Measurements from ENCODE around the gene RSBN1.
"Not testable (repeated sequence)": the region's sequence is repeated elsewhere in the genome, so short reads cannot be mapped to it uniquely, and the experiment has no call there.

The RSBN1 gene

DNA sequence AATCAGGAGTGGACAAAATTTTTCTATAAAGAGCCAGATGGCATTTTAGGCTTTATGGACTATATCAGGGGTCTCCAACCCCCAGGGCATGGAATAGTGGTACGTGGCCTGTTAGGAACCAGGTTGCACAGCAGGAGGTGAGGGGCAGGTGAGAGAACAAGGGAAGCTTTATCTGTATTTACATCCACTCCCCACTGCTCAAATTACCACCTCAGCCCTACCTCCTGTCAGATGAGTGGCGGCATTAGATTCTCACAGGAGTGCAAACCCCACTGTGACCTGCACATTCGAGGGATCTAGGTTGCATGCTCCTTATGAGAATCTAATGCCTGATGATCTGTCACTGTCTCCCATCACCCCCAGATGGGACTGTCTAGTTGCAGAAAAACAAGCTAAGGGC is 66.9 kb downstream of the RSBN1 start:
- DNase-seq (ENCODE audit: low read depth in 2 of 2, low spot score in 1 of 2): no peak

DNA sequence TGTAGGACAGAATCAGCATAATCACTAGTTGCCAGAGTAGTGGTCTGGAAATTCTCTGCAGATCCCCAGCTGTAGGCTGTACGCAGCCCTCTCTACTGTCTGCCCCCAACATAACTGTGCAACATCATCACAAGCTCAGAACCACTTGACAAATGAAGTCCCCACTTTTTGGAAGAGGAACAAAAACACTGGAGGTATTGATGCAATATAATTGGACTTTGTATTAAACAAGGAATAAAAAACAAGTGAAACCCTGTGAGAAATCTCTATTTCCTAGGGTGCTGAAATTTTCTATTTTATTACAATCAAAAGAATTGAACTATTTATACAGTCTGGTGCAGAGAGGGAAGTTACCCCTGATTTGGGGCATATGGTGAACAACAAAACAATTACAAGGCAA is 68.2 kb downstream of the RSBN1 start:
- no peak for DNase-seq (ENCODE audit: low read depth in 2 of 2, low spot score in 1 of 2)

DNA sequence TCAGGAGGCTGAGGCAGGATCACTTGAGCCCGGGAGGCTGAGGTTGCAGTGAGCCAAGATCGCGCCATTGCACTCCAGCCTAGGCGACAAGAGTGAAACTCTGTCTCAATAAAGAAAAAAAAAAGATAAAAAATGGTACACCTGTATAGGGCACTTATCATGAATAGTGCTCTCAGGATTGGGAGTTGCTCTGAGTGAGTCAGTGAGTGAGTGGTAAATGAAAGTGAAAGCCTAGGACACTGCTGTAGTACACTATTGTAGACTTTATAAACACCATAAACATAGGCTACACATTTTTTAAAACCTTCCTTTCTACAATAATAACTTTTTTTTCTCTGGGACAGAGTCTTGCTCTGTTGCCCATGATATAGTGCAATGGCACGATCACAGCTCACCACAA is 69.8 kb downstream of the RSBN1 start:
- DNase-seq (ENCODE audit: low read depth in 2 of 2, low spot score in 1 of 2): no peak

DNA sequence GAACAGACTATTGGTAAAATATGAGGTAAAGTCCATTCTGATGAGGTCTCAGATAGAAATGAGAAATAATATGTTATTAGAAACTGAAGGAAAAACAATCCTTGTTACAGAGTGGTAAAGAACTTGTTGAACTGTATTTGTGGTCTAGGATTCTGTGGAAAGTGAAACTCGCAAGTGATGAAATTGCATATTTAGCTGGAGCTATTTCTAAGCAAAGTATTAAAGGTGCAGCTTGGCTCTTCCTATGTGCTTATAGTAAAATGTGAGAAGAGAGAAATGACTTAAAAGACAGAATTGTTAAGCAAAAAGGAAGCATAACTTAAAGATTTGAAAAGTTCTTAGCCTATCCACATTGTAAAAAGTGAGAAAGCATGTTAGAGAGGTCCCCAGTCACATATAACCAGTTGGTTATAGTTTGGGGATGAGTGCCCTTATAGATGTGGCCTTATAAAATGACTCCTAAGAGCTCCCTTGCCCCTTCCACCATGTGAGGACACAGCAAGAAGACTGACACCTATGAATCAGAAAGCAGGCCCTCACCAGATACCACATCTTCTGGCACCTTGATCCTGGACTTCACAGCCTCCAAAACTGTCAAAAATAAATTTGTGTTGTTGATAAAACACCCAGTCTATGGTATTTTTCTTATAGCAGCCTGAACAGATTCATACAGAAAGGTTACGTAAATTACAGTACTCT is 77.8 kb downstream of the RSBN1 start:
- DNase-seq (ENCODE audit: low read depth in 2 of 2, low spot score in 1 of 2): no peak

DNA sequence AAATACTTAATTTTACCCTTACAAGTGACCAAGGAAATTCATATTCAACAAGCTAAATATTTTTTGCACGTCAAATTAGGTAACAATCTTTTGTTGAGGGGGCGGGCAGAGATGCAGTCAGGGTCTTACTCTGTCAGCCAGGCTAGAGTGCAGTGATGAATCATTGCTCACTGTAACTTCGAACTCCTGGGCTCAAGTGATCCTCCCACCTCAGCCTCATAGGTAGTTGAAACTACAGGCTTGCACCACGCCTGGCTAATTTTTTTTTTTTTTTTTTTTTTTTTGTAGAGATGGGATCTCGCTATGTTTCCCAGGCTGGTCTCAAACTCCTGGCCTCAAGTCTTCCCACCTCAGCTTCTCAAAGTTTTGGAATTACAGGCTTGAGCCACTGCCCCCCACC is 79.5 kb downstream of the RSBN1 start:
- no peak for DNase-seq (ENCODE audit: low read depth in 2 of 2, low spot score in 1 of 2)

DNA sequence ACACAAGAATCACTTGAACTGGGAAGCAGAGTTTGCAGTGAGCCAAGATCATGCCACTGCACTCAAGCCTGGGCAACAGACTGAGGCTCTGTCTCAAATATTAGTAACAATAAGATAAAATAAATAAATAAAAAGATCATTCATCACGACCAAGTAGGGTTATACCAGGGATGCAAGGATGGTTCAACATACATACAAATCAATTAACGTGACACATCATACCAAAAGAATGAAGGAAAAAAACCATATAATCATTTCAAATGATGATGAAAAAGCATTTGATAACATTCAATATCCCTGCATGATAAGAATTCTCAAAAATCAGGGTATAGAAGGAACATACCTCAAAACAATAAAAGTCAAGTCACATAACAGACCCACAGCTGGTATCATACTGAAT is 91.3 kb downstream of the RSBN1 start:
- DNase-seq (ENCODE audit: low read depth in 2 of 2, low spot score in 1 of 2): no peak

DNA sequence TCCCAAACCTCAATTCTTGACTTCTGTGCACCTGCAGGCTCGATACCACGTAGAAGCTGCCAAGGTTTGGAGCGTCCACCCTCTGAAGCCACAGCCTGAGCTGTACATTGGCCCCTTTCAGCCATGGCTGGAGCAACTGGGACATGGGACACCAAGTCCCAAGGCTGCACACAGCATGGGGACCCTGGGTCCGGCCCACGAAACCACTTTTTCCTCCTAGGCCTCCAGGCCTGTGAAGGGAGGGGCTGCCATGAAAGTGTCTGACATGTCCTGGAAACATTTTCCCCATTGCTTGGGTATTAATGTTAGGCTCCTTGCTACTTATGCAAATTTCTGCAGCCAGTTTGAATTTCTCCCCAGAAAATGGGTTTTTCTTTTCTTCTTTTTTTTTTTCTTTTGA is 93.7 kb downstream of the RSBN1 start:
- not testable (repeated sequence) for DNase-seq (ENCODE audit: low read depth in 2 of 2, low spot score in 1 of 2)

DNA sequence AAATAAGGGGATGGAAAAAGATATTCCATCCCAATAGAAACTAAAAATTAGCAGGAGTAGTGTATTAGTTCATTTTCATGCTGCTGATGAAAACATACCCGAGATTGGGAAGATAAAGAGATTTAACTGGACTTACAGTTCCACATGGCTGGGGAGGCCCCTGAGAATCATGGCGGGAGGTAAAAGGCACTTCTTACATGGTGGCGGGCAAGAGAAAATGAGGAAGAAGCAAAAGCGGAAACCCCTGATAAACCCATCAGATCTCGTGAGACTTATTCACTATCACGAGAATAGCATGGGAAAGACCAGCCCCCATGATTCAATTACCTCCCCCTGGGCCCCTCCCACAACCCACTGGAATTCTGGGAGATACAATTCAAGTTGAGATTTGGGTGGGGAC is 94.8 kb downstream of the RSBN1 start:
- DNase-seq (ENCODE audit: low read depth in 2 of 2, low spot score in 1 of 2): not testable (repeated sequence)

DNA sequence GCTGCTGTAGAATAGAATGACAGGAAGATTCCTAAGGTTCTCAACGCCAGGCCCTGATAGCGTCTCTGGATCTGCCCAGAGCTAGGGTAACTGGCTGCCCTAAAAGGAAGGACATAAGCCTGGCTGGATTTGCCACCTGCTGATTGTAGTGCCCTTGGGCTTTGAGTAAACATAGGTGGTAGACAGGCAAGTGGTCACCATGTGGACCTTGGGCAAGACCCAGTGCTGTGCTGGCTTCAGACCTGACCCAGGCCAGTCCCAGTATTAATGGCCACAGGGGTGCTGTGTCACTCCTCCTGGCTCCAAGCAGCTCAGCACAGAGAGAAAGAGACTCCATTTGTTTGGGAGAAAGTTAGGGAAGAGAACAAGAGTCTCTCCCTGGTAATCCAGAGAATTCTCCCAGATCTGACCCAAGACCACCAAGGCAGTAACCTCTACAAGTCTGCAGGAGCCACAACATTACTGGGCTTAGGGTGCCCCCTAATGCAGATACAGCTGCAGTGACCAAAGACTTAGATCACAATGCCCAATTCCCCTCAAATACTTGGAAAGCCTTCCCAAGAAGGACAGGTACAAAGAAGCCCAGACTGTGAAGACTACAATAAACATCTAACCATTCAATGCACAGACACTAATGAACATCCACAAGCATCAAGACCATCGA is 97.5 kb downstream of the RSBN1 start:
- no peak for DNase-seq (ENCODE audit: low read depth in 2 of 2, low spot score in 1 of 2)

All from stimulated activated CD8-positive, alpha-beta memory T cell treated with anti-CD3 and anti-CD28 coated beads, Interleukin-4, amount 100 ng/mL, for 4 hours (primary cell).